Smooth muscle cell of trachea (primary cell): ENCODE measurements around the gene CD163L1. TPM values are rescaled to one million over a fixed set of nuclear protein-coding genes. Genes with fewer than 3 reads are reported as not detected.

Source experiments
- total RNA-seq: library from RNA; depleted of rRNA; stranded (reverse); fragments of >200 nt; gene quantifications from 2 replicates; pipeline ENCODE4 v1.2.1, GENCODE V29; 2014

CD163L1 gene
- total RNA-seq = under 0.01 TPM in 1 of 2 replicates, not detected in the other

GRCh38 chr12:7444076-7444475 is at the start of gene CD163L1:
CD163L1 (minus strand) TSS chr12:7444153; CDS start chr12:7444127, 26 bp downstream.

Other genes with a start within 250 kb of the CD163L1 start
- gene ACSM4, start 140.1 kb downstream of the CD163L1 start, total RNA-seq = not detected in 2 replicates
- gene CD163, start 59.6 kb upstream of the CD163L1 start, total RNA-seq = not detected in 2 replicates
- not detected in 2 replicates for gene APOBEC1, start 221.8 kb upstream of the CD163L1 start, total RNA-seq